NCI-H82 (cell line): Measurements from ENCODE around the gene TMA7B.

Experiments used
- DNase-seq: peaks from one replicate; lab custom pipeline; 2025; lab: John Stamatoyannopoulos, UW

The TMA7B gene

DNA sequence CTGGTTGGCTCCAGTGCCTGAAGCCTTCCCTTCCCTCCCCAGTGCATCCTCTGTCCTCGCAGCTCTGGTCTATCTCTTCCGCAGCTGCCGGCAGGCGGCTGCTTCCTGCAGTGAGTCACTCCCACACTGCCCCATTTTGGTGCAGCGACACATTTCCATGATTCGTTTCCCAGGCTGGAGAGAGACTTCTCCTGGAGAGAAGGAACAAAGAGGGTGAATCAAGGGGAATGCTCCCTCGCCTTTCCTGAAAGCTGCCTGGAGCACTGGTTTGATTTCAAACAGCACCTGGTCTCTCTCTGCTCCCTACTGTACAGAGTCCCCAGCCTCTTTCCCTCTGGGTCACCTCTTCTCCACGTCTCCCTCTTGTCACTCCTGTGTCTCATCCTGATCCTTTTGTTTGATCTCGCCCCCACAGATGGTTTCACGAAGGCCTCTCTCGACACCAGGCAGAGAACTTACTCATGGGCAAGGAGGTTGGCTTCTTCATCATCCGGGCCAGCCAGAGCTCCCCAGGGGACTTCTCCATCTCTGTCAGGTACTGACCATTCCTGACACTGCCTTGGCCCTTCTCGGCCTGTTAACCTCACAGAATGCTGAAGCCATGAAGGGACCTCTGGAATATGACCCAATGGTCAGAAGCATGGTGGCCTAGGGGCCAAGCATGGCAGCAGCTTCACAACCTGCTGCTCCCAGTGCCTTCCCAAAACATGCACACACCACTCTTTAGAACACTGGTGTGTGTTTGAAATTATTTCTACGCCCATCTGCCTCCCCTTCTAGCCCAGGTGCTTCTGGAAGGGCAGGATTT lies at the start of gene TMA7B:
Gene TMA7B, plus strand, starts transcription at position 758 of the 808 bp plus-strand sequence. CDS start 3,978 bp downstream, outside the sequence.
- no peak for DNase-seq

GRCh38 chr22:39910876-39911613 lies 49.2 kb upstream of the TMA7B start:
- DNase-seq = no peak

GRCh38 chr22:39913321-39913720 lies 46.9 kb upstream of the TMA7B start:
- DNase-seq = peak; percentile 86

- peak; percentile 91 for DNase-seq
Measured at GRCh38 chr22:39913886-39914285, 46.3 kb upstream of the TMA7B start.

DNA sequence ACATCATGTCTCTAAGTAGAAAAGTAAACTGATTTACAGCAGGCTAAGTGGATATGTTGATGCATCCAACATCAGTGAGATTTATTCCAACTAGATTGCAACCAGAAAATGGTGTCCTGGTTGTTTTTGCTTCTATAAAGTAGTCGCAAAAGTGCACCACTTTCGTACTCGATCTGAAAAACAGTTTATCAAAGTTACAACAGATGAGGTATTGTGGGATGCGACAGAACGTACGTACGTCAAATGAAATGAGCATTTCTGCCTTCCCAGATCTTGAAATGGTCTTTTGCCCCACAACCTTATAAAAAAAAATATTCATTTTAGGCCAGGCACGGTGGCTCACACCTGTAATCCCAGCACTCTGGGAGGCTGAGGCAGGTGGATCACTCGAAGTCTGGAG lies 45.6 kb upstream of the TMA7B start:
- DNase-seq = peak; percentile 81

- DNase-seq = no peak
Measured at GRCh38 chr22:39915295-39915726, 44.9 kb upstream of the TMA7B start.

DNA sequence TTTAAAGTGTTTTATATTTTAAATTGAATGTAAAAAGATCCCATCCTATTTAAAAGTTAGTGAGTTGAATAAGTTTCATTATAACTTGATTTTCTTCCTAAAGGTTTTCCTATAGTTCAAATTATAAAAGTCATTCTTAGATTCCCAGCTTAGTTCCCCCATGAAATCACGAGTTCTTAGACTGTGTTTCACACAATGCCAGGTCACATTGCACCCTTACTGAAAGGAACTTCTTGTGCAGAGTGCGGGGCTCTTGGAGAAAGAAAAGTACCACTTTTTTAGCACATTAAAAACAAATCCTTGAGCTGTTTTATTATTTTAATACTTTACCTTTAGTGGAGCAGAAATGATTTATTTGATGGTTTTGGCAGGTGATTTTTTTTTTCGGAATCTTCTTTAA lies 43.7 kb upstream of the TMA7B start:
- no peak for DNase-seq

- peak; percentile 71 for DNase-seq
Measured at GRCh38 chr22:39917197-39917643, 43.0 kb upstream of the TMA7B start.

GRCh38 chr22:39917776-39918495 lies 42.3 kb upstream of the TMA7B start:
- no peak for DNase-seq

DNA sequence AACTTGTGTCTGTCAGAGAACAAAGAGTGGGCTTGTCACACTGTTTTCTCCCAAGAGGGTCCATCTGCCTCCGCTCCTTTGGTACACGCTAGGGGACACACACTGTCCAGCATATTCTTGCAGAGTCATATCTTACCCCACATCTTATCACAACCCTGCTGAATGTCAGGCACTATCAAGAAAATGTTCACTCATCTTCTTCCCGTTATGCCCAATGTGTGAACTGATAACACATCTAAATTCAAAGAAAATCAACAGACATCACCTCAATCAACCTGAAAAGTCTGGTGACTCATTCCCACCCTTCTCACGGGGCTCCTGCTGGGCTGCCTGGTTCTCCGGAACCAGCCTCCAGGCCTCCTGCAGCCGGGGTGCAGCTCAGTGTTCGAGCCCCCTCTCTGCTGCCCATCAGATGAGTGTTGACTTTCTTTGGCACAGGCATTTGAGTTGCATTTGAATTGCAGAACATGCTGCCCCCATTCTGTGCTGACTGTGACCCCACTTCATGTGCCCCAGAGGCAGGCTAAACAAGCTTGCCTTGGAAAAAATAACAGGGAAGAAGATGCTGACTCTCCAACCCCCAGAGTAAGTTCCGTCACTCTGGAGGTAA lies 40.0 kb upstream of the TMA7B start:
- DNase-seq = no peak

DNA sequence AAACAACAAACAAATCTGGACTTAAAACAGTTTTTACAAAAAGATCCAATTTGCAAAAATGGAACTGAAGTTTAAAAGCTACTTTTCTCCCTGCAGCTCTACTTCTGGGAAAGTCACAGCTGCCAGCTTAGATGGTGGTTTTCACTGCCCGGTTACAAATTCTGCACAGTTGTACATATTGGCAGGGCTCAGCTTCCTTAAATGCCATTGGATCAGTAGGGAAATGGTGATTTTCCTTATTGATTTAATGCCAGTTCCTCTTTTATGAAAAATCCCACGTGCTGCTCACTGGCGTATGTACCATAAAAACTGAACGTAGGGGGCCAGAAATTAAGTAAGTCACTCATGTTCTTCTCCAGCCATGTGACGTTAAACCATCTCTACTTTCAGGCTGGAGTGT lies 36.5 kb upstream of the TMA7B start:
- DNase-seq = no peak

GRCh38 chr22:39924286-39924685 lies 35.9 kb upstream of the TMA7B start:
- DNase-seq = no peak

DNA sequence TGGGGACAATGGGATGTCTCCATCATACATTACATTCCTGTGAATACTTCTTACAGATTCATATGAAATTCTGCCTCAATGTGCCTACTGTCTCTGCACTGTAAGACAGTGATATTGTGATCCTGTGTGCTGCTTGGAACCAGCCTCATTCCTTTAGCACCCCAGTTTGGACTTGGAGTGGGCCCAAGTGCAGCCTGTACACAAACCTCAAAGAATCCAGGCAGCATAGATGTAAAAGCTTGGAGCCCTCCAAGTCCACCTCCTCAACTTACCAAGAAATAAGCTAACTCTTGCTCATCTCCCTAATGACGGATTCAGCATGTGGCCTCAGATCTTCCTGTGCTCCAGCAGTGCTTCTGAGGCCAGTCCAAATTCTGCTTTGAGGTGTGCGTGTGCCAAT lies 34.9 kb upstream of the TMA7B start:
- no peak for DNase-seq

DNA sequence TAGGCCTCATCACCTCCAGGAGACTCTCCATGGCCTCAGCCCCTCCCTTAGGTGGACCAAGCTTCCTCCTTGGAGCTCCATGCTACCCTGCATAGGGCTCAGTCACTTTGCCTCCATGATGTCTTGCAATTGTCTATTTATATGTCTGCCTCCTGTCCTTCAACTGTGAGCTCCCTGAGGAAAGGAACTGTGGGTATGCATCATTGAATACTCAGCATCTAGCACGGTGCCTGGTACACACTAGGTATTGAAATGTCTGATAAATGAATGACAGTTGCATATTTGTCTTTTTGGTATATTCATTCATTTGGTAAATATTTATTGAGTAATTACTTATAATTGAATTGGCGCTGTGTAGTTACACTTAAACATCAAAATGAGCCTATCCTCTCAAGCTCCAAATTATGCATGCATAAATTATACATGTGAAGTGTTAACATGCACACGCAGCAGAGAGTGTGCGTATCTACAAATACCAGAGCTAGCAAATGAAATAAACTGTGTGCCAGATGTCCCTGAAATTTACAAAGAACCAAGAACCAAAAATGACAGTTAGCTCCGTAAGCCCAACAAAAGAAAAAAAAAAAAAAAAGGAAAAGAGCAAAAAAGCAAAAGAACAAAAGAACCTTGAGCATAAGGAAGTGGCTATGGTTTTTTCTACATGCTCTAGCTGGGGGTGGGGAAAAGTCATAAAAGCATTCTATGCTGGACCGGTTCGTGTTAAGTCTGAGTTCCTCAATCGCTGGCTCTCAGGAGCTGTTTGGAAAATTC lies 34.1 kb upstream of the TMA7B start:
- no peak for DNase-seq

DNA sequence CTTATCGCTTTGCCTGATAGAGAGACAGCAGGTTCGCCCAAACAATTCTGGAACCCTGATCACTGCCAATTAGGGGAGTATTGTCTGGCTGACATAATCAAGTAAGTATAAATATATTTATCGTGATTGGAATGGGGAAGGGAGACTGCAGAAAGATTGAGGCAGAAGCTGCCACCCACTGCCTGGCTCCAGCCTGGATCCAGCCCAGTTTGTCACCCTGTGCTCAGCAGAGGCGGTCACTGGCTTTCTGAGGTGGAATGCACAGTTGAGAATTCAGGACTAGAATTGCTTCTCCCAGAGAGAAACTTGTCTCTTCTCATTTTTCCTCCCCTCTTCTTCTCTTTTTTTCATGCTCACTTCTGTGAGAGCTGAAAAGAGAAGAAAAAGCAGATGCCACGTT lies 33.4 kb upstream of the TMA7B start:
- no peak for DNase-seq

DNA sequence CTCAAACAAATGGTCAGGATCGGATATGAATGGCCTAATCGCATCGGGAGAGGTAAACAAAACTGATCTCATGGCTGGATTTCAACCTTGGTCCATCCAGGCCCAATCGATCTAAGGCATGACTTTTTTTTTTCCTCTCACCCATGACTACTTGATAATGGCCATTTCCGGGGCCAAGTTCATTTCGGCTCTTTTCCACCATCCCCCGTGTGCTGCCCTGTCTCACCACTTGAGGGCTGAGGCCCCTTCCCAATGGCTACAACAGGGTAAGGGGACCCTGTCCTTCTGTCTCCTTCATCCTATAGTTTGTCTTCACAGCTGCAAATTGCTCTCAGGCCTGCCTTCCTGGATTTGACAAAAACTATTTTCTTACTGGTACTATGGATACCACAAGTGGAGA lies 32.7 kb upstream of the TMA7B start:
- peak; percentile 21 for DNase-seq

DNA sequence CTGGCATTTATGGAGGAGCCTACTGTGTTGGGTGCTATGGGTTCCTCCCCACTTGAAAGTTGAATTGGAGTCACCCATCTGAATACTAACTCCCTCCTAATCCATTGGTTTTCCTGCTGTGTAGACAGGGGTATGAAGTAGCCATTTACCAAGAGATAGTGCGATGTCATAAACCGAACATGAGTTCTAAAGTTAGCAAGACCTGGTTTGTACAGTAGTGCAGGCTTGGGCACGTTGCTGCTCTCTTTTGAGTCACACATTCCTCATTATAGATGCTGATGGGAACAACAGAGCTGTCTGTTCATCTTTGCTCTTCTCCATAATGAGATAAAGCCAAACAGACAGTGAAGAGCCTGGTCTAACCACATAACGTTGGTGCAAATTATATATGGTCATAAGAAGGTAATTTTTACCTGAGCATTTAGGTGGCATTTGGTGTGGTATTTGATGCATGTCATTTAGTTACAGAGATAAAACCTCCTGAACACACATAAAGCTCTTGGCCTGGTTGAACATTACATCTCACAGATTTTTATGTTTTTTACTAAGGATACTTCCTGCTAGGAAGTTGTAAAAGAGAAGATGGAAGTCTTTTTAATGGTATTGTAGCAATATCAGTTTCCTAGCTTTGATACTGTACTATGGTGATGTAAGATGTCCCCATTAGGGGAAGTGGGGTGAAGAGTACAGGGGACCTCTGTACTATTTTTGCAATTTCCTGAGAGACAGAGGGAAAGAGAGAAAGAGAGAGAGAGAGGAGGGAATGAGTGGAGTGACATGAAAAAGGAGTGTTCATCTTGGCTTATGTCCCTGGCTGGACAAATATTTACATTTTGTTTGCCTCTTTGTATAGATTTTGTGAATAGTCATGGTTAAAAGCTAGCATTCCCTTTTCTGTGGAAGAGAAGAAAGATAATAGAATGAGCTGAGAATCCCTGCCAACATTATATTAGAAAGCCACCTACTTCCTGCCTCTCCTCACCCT lies 31.4 kb upstream of the TMA7B start:
- DNase-seq = no peak

GRCh38 chr22:39931251-39931650 lies 28.9 kb upstream of the TMA7B start:
- DNase-seq = no peak

DNA sequence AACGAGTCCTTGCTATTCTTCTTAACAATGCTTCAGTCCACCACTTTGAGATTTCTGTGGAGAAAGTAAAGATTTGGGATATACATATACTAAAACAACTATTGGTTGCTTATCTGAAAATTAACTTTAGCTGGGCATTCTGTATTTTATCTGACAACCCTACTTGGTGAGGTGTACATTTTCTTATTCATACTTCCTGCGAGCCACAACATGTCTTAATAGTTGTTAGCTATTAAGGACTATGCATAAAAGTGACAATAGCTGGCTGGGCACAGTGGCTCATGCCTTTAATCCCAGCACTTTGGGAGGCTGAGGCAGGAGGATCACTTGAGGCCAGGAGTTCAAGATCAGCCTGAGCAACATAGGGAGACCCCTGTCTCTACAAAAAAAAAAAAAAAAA lies 28.0 kb upstream of the TMA7B start:
- DNase-seq = no peak
